OCI-LY3 (cell line): ENCODE data around the gene LYRM7.

Experiments used
- CTCF ChIP-seq: fragments of 200-600, 300-600 bp; sonication (generic); IDR thresholded peaks from 2 replicates; pipeline ENCODE4 v1.5.1; 2014; ENCODE audit warnings: antibody characterized with exemption, low read length, low read depth
- EZH2phosphoT487 ChIP-seq: fragments of 200-600 bp; shearing (Covaris generic); IDR thresholded peaks from 2 replicates; pipeline ENCODE4 v1.6.1; 2018; ENCODE audit warnings: antibody characterized with exemption, mixed run types, low read depth

- TF ChIP-seq CTCF = no peak
- TF ChIP-seq EZH2phosphoT487 = no peak
Observed at GRCh38 chr5:131245948-131246347, 75.2 kb downstream of the LYRM7 start.
